GM20431 (cell line): ENCODE results near the gene MYO3B.
"Not testable (repeated sequence)": the region's sequence is repeated elsewhere in the genome, so short reads cannot be mapped to it uniquely, and the experiment has no call there.

Experiments used
- in situ Hi-C: fragments of 300-500 bp; cut with MseI, MboI; formaldehyde crosslinking; loops from one replicate; pipeline ENCODE4 v1.15.0; 2020; ENCODE audit warnings: low sequenced_read_pairs; ENCODE audit not compliant: unreplicated experiment

Gene MYO3B

GRCh38 chr2:170436077-170436943 is 258.4 kb downstream of the MYO3B start:
- in situ Hi-C loops = no loop called here

- in situ Hi-C loops = no loop called here
These were observed 268.1 kb downstream of the MYO3B start for GRCh38 chr2:170446078-170446477.

GRCh38 chr2:170449034-170449433 is 271.1 kb downstream of the MYO3B start:
- in situ Hi-C loops = no loop called here

- in situ Hi-C loops = no loop called here
These were observed 276.8 kb downstream of the MYO3B start for GRCh38 chr2:170454471-170455372.

DNA sequence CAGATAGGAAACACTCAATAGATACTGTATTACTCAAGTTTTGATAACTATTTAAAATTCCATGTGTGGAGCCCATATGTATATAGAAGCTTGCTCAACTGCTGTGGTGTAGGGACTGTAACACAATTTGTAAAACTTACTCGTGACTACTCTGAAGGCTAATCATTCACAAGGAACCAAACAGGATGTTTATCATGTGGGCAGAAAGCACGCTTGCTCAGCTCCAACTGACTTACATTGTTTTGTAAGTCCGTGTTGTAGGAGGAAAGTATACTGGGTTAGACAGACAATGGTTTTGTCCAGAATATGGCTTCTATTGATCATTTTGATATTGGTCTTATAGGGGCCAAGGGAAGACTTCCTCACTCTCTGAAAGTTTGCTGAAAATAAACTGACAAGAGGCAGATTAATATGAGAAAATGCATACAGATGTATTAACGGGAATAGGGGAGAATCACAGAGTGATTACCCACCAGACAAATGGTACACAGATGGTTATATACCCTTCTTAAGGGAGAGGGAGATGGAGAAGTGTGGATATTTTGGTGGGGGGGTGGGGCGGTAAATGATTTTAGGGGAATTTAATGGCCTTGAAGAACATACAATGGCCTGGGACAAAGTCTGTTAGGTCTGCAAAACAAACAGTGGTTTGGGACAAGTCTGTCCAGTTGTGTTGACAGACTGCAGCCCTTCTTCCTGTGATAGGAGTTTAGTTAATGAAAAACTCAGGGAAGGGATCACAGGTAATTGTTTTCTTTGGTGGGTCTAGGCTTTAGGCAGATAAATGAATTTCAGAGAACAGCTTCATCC is 277.9 kb downstream of the MYO3B start:
- in situ Hi-C loops = no loop called here

DNA sequence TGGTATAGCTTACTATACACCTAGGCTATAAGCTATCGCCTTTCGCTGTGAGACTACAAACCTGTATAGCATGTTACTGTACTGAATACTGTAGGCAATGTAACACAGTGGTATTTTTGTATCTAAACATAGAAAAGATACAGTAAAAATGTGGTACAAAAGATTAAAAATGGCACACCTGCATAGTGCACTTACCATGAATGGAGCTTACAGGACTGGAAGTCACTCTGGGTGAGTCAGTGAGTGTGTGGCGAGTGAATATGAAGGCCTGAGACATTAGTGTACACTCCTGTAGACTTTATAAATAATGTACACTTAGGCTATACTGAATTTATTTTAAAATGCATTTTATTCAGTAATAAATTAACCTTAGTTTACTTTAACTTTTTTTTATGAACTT is 279.0 kb downstream of the MYO3B start:
- in situ Hi-C loops = no loop called here

GRCh38 chr2:170457742-170458141 is 279.8 kb downstream of the MYO3B start:
- in situ Hi-C loops = no loop called here

- in situ Hi-C loops = no loop called here
These were observed 283.9 kb downstream of the MYO3B start for GRCh38 chr2:170461889-170462288.

DNA sequence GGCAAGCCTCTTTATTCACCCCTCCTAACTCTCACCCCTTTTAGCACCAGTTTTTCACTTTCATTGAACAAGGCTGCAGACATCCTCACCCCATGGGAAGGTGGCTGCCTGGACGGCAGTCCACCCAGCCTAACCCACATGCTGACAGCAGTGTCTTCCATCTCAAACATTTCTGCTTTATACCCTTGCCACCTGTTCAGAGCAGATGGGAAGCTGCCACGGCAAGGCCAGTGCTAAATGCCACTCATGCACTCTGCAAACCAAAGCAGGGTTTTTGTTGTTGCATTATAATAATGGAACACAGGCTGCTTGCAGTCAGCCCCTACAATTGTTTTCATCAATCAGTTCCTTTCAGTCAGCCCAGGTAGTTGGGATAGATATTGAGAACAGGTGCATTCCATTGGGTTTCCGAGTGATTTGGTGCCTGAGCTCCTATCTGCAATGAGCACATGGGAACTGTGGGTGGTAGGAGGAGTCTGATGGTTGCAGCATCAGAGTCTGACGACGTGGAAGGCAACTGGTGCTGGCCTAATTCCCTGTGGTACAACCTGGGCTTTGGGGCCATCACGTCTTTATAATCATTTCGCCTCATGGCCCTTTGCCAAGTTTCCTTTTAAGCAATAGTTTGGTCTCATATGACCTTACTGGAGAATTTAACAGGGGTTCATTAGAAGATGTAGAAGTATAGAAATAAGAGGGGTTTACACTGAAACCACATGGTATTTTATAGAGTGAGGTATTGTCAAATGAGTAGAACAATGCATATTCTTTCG is 284.7 kb downstream of the MYO3B start:
- in situ Hi-C loops = no loop called here

DNA sequence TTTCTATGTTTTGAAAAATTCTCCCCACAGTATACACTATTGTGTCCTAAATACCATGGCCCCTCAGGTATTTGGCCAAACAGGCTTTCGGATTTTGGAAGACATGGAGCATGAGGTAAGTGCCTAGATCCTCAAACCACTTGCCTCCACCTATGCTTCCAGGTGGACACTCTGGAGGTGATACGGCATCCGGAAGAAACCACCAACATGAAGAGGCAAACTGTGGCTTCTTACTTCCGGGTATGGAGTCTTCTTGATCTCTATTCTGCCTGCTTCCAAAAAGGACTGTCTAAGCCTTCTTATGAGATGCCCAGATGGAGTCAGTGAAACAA is 285.2 kb downstream of the MYO3B start:
- in situ Hi-C loops = no loop called here

GRCh38 chr2:170464268-170464667 is 286.3 kb downstream of the MYO3B start:
- in situ Hi-C loops = no loop called here

- in situ Hi-C loops = no loop called here
These were observed 287.3 kb downstream of the MYO3B start for GRCh38 chr2:170465241-170465640.

- in situ Hi-C loops = no loop called here
These were observed 288.7 kb downstream of the MYO3B start for GRCh38 chr2:170466632-170467031.

GRCh38 chr2:170467568-170468422 is 289.8 kb downstream of the MYO3B start:
- in situ Hi-C loops = no loop called here

DNA sequence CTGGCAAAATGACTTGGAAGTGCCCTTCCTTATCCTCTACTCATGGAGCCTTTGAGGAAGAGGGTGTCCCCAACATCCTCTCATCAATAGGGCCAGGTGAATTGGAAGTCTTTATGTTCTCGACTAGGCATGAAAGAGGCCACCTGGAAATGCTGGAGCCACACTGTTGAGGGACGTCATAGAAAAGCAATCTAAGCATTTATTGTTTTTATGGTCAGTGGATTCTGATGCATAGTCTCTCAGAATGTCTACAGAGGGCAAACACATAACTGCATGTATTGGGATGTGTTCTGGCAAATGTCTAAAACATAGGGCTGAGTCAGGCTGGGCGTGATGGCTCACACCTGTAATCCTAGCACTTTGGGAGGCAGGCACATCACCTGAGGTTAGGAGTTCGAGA is 290.6 kb downstream of the MYO3B start:
- in situ Hi-C loops = no loop called here

DNA sequence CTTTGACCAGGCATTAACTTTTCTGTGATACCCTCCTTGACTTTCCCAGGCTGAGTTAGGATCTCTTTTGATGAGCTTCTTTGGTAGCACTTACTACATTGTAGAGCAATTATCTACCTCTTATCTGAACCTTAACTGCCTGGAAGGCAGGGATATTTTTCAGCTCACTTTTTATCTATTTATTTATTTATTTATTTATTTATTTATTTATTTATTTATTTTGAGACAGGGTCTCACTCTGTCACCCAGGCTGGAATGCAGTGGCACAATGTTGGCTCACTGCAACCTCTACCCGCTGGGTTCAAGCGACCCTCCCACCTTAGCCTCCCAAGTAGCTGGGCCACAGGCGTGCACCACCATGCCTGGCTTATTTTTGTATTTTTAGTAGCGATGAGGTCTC is 294.6 kb downstream of the MYO3B start:
- in situ Hi-C loops = not testable (repeated sequence)

- in situ Hi-C loops = no loop called here
These were observed 297.9 kb downstream of the MYO3B start for GRCh38 chr2:170475878-170476277.

DNA sequence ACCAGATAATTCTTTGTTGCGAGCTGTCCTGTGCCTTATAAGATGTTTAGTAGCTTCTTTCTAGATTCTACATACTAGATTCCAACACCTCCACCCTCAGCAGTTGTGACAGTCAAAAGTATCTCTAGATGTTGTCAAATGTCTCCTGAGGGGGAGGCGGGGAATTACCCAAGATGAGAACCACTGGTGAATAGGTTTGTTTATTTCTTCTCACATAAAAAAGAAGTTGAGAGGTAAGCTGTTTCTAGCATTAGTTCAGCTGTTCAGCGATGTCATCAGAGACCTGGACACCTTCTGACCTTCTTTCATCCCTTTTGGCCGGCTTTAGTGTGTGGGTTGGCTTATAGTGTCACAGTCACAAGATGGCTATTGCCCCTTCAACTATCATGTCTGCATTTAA is 299.7 kb downstream of the MYO3B start:
- in situ Hi-C loops = no loop called here

DNA sequence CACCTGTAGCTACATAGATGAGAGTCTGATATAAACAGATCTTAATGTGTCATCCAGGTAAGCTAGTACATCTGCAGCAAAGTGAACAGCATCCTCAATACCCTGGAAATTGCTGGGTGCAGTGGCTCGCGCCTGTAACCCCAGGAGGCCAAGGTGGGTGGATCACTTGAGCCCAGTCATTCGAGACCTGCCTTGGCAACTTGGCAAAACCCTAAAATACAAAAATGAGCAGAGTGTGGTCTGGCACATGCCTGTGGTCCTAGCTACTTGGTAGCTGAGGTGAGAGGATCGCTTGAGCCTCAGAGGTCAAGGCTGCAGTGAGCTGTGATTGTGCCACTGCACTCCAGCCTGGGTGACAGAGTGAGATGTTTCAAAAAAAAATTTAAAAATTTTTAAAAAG is 303.3 kb downstream of the MYO3B start:
- in situ Hi-C loops = no loop called here
